GM12892 (cell line): ENCODE measurements around the gene ANKRD1.

Experiments
- DNase-seq: peaks from one replicate; pipeline ENCODE4 v3.0.0; 2011; ENCODE audit not compliant: insufficient read length
- FAIRE-seq: peaks from 2 replicates; lab custom pipeline; 2011; peaks lifted over from hg19 to GRCh38; lab: Jason Lieb, UNC
- POLR2A ChIP-seq: IDR thresholded peaks from 2 replicates; pipeline ENCODE4 v1.6.1; 2011; ENCODE audit warnings: low read depth, low read length, control low read depth
- POLR2AphosphoS5 ChIP-seq: IDR thresholded peaks from 2 replicates; pipeline ENCODE4 v1.6.1; 2011; ENCODE audit warnings: low read depth, low read length, control low read depth
- TAF1 ChIP-seq: IDR thresholded peaks from 2 replicates; pipeline ENCODE4 v1.6.1; 2011; ENCODE audit warnings: low read depth, mild to moderate bottlenecking, control low read depth, low read length, borderline replicate concordance

Gene ANKRD1

GRCh38 chr10:90930971-90931871, 10.3 kb upstream of the ANKRD1 start:
- no peak for FAIRE-seq
- TF ChIP-seq TAF1 = no peak
- TF ChIP-seq POLR2A = no peak
- TF ChIP-seq POLR2AphosphoS5 = no peak
- DNase-seq = no peak

- TF ChIP-seq POLR2AphosphoS5 = no peak
- no peak for TF ChIP-seq TAF1
- no peak for TF ChIP-seq POLR2A
- DNase-seq = no peak
- FAIRE-seq = no peak
Observed at GRCh38 chr10:90930070-90930837, 9.4 kb upstream of the ANKRD1 start.

GRCh38 chr10:90929179-90929578, 8.3 kb upstream of the ANKRD1 start:
- no peak for TF ChIP-seq POLR2AphosphoS5
- TF ChIP-seq TAF1 = no peak
- TF ChIP-seq POLR2A = no peak

GRCh38 chr10:90927293-90927692, 6.4 kb upstream of the ANKRD1 start:
- no peak for DNase-seq
- no peak for FAIRE-seq
- TF ChIP-seq POLR2A (no peak), TAF1 (no peak), POLR2AphosphoS5 (no peak)

More at GRCh38 chr10:90929179-90929578, 8.3 kb upstream of the ANKRD1 start:
- no peak for DNase-seq
- no peak for FAIRE-seq

- DNase-seq (no peak), FAIRE-seq (no peak)
Observed at GRCh38 chr10:90925079-90926029, 4.5 kb upstream of the ANKRD1 start.

GRCh38 chr10:90924552-90924951, 3.7 kb upstream of the ANKRD1 start:
- no peak for DNase-seq

More at GRCh38 chr10:90925079-90926029, 4.5 kb upstream of the ANKRD1 start:
- no peak for TF ChIP-seq POLR2AphosphoS5
- no peak for TF ChIP-seq TAF1
- TF ChIP-seq POLR2A = no peak

GRCh38 chr10:90923111-90923731, 2.3 kb upstream of the ANKRD1 start:
- DNase-seq = no peak
- no peak for FAIRE-seq
- no peak for TF ChIP-seq POLR2AphosphoS5
- TF ChIP-seq POLR2A = no peak
- no peak for TF ChIP-seq TAF1

More at GRCh38 chr10:90924552-90924951, 3.7 kb upstream of the ANKRD1 start:
- no peak for FAIRE-seq
- TF ChIP-seq TAF1 (no peak), POLR2AphosphoS5 (no peak), POLR2A (no peak)

GRCh38 chr10:90921906-90922305, 1.0 kb upstream of the ANKRD1 start:
- DNase-seq = no peak
- no peak for FAIRE-seq
- TF ChIP-seq POLR2AphosphoS5 (no peak), POLR2A (no peak), TAF1 (no peak)

GRCh38 chr10:90919683-90920574, 958 bp downstream of the ANKRD1 start:
- FAIRE-seq (no peak), DNase-seq (no peak)
- TF ChIP-seq POLR2AphosphoS5 (no peak), POLR2A (no peak), TAF1 (no peak)

- TF ChIP-seq TAF1 = no peak
- TF ChIP-seq POLR2AphosphoS5 = no peak
- no peak for TF ChIP-seq POLR2A
- DNase-seq (no peak), FAIRE-seq (no peak)
Observed at GRCh38 chr10:90917968-90918318, 2.9 kb downstream of the ANKRD1 start.

- DNase-seq (no peak), FAIRE-seq (no peak)
- TF ChIP-seq POLR2AphosphoS5 = no peak
- no peak for TF ChIP-seq POLR2A
- no peak for TF ChIP-seq TAF1
Observed at GRCh38 chr10:90917238-90917967, 3.5 kb downstream of the ANKRD1 start.
